HG02884 (cell line): ENCODE results near the gene FAM237A.

Experiments
- ATAC-seq: cut with Tn5 transposase; IDR thresholded peaks from one replicate; pipeline ENCODE4 v1.9.1; 2021; ENCODE audit warnings: mild to moderate bottlenecking, moderate library complexity; ENCODE audit not compliant: unreplicated experiment

Gene FAM237A

GRCh38 chr2:206642075-206643025 is at the start of gene FAM237A:
TSS of gene FAM237A (plus strand) at chr2:206642487. CDS start at chr2:206644237, 1,750 bp downstream.
- no peak for ATAC-seq

- ATAC-seq: no peak
These were observed 44.5 kb upstream of the FAM237A start for GRCh38 chr2:206597717-206598218.

- no peak for ATAC-seq
These were observed 39.0 kb upstream of the FAM237A start for GRCh38 chr2:206603243-206603642.

- no peak for ATAC-seq
These were observed 31.8 kb upstream of the FAM237A start for GRCh38 chr2:206610451-206610850.

GRCh38 chr2:206611191-206611590 is 31.1 kb upstream of the FAM237A start:
- no peak for ATAC-seq

- ATAC-seq: no peak
These were observed 30.6 kb upstream of the FAM237A start for GRCh38 chr2:206611736-206612135.

GRCh38 chr2:206614811-206615210 is 27.5 kb upstream of the FAM237A start:
- no peak for ATAC-seq

GRCh38 chr2:206615417-206616089 is 26.7 kb upstream of the FAM237A start:
- no peak for ATAC-seq

GRCh38 chr2:206616151-206616550 is 26.1 kb upstream of the FAM237A start:
- ATAC-seq: no peak

- ATAC-seq: no peak
These were observed 23.3 kb upstream of the FAM237A start for GRCh38 chr2:206619011-206619410.

- no peak for ATAC-seq
These were observed 16.2 kb upstream of the FAM237A start for GRCh38 chr2:206626108-206626507.

GRCh38 chr2:206627632-206628031 is 14.7 kb upstream of the FAM237A start:
- ATAC-seq: no peak

- ATAC-seq: no peak
These were observed 10.9 kb upstream of the FAM237A start for GRCh38 chr2:206631340-206631739.

GRCh38 chr2:206635015-206635414 is 7.3 kb upstream of the FAM237A start:
- no peak for ATAC-seq

- no peak for ATAC-seq
These were observed 2.7 kb upstream of the FAM237A start for GRCh38 chr2:206639636-206640035.

- no peak for ATAC-seq
These were observed 1.1 kb upstream of the FAM237A start for GRCh38 chr2:206641226-206641625.

- no peak for ATAC-seq
These were observed 5.7 kb downstream of the FAM237A start for GRCh38 chr2:206647985-206648384.

GRCh38 chr2:206657087-206657486 is 14.8 kb downstream of the FAM237A start:
- ATAC-seq: no peak

- no peak for ATAC-seq
These were observed 23.0 kb downstream of the FAM237A start for GRCh38 chr2:206665251-206665650.

GRCh38 chr2:206670531-206671319 is 28.4 kb downstream of the FAM237A start:
- ATAC-seq: no peak

GRCh38 chr2:206683546-206683945 is 41.3 kb downstream of the FAM237A start:
- no peak for ATAC-seq
